ENCODE data around the gene SMYD3. TPM values are rescaled to one million over a fixed set of nuclear protein-coding genes. Genes with fewer than 3 reads are reported as not detected.
A peak's percentile ranks its signal among the peaks of the same experiment; 100 is the strongest.

The SMYD3 gene
- total and polyA plus RNA-seq, 2 of the 13 experiments (the other 11 are each of a cell fraction or from before 2014, with no cell fraction given) = 27.7 to 35.8 TPM

- no peak overlapping the region for H3K4me2 ChIP-seq (ENCODE audit: low read depth, low read length)
- H3K27ac ChIP-seq (ENCODE audit: extremely low read length, insufficient read depth, low read length) = no peak overlapping the region
- ChIA-PET POLR2A (no interaction called here), CTCF (ENCODE audit: low intra/inter-chr PET ratio, low total read pairs) (no interaction called here)
- H4K20me1 ChIP-seq (ENCODE audit: insufficient read depth, low read length) = no peaks in the 10 kb centered on the region
- in situ Hi-C loops (cut with HindIII; ENCODE audit: extremely low pct_ligation_motif_present, low pct_unique_long_range_greater_than_20kb) = no loop called here
- TF ChIP-seq ELF1 (CRISPR knock-in tag; IDR thresholded peaks at IDR 0.05) (no peak), NR0B2 (CRISPR knock-in tag; IDR thresholded peaks at IDR 0.05) (no peak)
- H3K4me1 ChIP-seq (ENCODE audit: insufficient read depth, low read length) = no peaks in the 10 kb centered on the region
- no peak overlapping the region for H3K9ac ChIP-seq (ENCODE audit: insufficient read depth, low read depth, low read length)
- no TSS peak for BruUV-seq (replicated peaks)
- intact Hi-C loops (cut with micrococcal nuclease; ENCODE audit: unreplicated experiment) = loop anchor here (10.0 kb wide), 1 partner anchor 62 kb away; no protein-coding TSS in a partner anchor
- no peak for DNase-seq (ENCODE audit: low spot score)
- H3K9me3 ChIP-seq (ENCODE audit: low read length) = no peaks in the 10 kb centered on the region
- WGBS (ENCODE audit: low lambda C conversion rate) = 83% methylated on average over 1 of the region's 1 CpG
- no peak for ATAC-seq
- H3K79me2 ChIP-seq (ENCODE audit: insufficient read depth, low read length) = no peaks in the 10 kb centered on the region
- H3K36me3 ChIP-seq (replicated peaks in 1 of 2; ENCODE audit: control insufficient read depth in 1 of 2, insufficient read depth in 2 of 2, low read length in 2 of 2) = no peaks in the 10 kb centered on the region
- H2AFZ ChIP-seq (ENCODE audit: low read length) = no peak overlapping the region
- H3K27me3 ChIP-seq (ENCODE audit: control insufficient read depth in 1 of 2, insufficient read depth in 2 of 2, low read length in 2 of 2) = no peaks in the 10 kb centered on the region
- FAIRE-seq = no peak
- H3K4me3 ChIP-seq (replicated peaks in 1 of 3; ENCODE audit: insufficient read depth in 1 of 3, low read depth in 2 of 3, low read length in 3 of 3) = no peak overlapping the region
Measured at GRCh38 chr1:245893025-245893424, 614.1 kb downstream of the SMYD3 start.

- no peak overlapping the region for H3K4me3 ChIP-seq (replicated peaks in 1 of 3; ENCODE audit: insufficient read depth in 1 of 3, low read depth in 2 of 3, low read length in 3 of 3)
- CTCF ChIA-PET (ENCODE audit: low intra/inter-chr PET ratio, low total read pairs) = interaction anchor here (0.6 to 1.8 kb wide), 5 partner anchors 78 to 736 kb away, joined by 3 to 7 read pairs (median 4); no protein-coding TSS in a partner anchor
- H3K9ac ChIP-seq (ENCODE audit: insufficient read depth, low read depth, low read length) = no peak overlapping the region
- peak; percentile 84 for ATAC-seq
- no TSS peak for BruUV-seq (replicated peaks)
- H3K27ac ChIP-seq (ENCODE audit: extremely low read length, insufficient read depth, low read length) = no peak overlapping the region
- H3K4me2 ChIP-seq (ENCODE audit: low read depth, low read length) = no peak overlapping the region
- H3K36me3 ChIP-seq (replicated peaks in 1 of 2; ENCODE audit: control insufficient read depth in 1 of 2, insufficient read depth in 2 of 2, low read length in 2 of 2) = no peaks in the 10 kb centered on the region
- in situ Hi-C loops (cut with HindIII; ENCODE audit: extremely low pct_ligation_motif_present, low pct_unique_long_range_greater_than_20kb) = no loop called here
- DNase-seq (ENCODE audit: low spot score) = peak; percentile 52
- POLR2A ChIA-PET = no interaction called here
- H3K79me2 ChIP-seq (ENCODE audit: insufficient read depth, low read length) = no peaks in the 10 kb centered on the region
- no peaks in the 10 kb centered on the region for H4K20me1 ChIP-seq (ENCODE audit: insufficient read depth, low read length)
- H2AFZ ChIP-seq (ENCODE audit: low read length) = no peak overlapping the region
- intact Hi-C loops (cut with micrococcal nuclease; ENCODE audit: unreplicated experiment) = loop anchor here (1.0 to 5.0 kb wide), 2 partner anchors 114 to 558 kb away; no protein-coding TSS in a partner anchor
- peak; percentile 63 for FAIRE-seq
- 51% methylated on average over 2 of the region's 2 CpGs for WGBS (ENCODE audit: low lambda C conversion rate)
- H3K9me3 ChIP-seq (ENCODE audit: low read length) = no peaks in the 10 kb centered on the region
- no peaks in the 10 kb centered on the region for H3K27me3 ChIP-seq (ENCODE audit: control insufficient read depth in 1 of 2, insufficient read depth in 2 of 2, low read length in 2 of 2)
- H3K4me1 ChIP-seq (ENCODE audit: insufficient read depth, low read length) = no peaks in the 10 kb centered on the region
- TF ChIP-seq CEBPG (CRISPR knock-in tag; IDR thresholded peaks at IDR 0.05) = 0 out of 2 replicates have a peak, but pooled peaks have one; percentile 22
- no peak for TF ChIP-seq EZH2 (conservative IDR thresholded peaks at IDR 0.05; ENCODE audit: low read depth, low read length)
- TF ChIP-seq ZNF850 (CRISPR knock-in tag; conservative IDR thresholded peaks at IDR 0.05) = no peak
- peak; percentile 54 for TF ChIP-seq STAG1 (CRISPR knock-in tag; IDR thresholded peaks at IDR 0.05)
- TF ChIP-seq ZNF580 (CRISPR knock-in tag; IDR thresholded peaks at IDR 0.05; ENCODE audit: borderline replicate concordance, low read depth) = no peak
- no peak for TF ChIP-seq ZMYM3 (CRISPR knock-in tag; IDR thresholded peaks at IDR 0.05)
- TF ChIP-seq SMC3 (IDR thresholded peaks at IDR 0.05; ENCODE audit: low read length) = peak; percentile 46
- 0 out of 2 replicates have a peak, but pooled peaks have one; percentile 21 for TF ChIP-seq RAD21 (CRISPR knock-in tag; IDR thresholded peaks at IDR 0.05)
- no peak for TF ChIP-seq POGK (CRISPR knock-in tag; conservative IDR thresholded peaks at IDR 0.05)
- no peak for TF ChIP-seq FOXP1 (IDR thresholded peaks at IDR 0.05)
- TF ChIP-seq FOXP1 (CRISPR knock-in tag; IDR thresholded peaks at IDR 0.05) = no peak
- no peak for TF ChIP-seq ZBTB7A (CRISPR knock-in tag; IDR thresholded peaks at IDR 0.05)
- no peak for TF ChIP-seq TRIM24 (CRISPR knock-in tag; IDR thresholded peaks at IDR 0.05)
- peak; percentile 53 for TF ChIP-seq CTCF (CRISPR knock-in tag; IDR thresholded peaks at IDR 0.05)
- no peak for TF ChIP-seq ZNF251 (CRISPR knock-in tag; IDR thresholded peaks at IDR 0.05)
Measured at GRCh38 chr1:245888809-245889208, 618.3 kb downstream of the SMYD3 start.
